Mesenchymal stem cell (in vitro differentiated cells and primary cell): Measurements from ENCODE around the gene RSPH3.
"Not testable (repeated sequence)": the region's sequence is repeated elsewhere in the genome, so short reads cannot be mapped to it uniquely, and the experiment has no call there.

Source experiments
- DNase-seq: peaks from one replicate; pipeline ENCODE4 v3.0.0-alpha.2; 2013
- H2AFZ ChIP-seq: one replicate; pipeline ENCODE4 v1.6.1; 2013; ENCODE audit warnings: low read depth, mild to moderate bottlenecking, control low read depth, inconsistent platforms, low read length, moderate library complexity
- H2AK5ac ChIP-seq: 2 replicates; pipeline ENCODE4 v1.6.1; 2013; ENCODE audit warnings: low read length, moderate library complexity, mild to moderate bottlenecking, inconsistent platforms; ENCODE audit not compliant: severe bottlenecking
- H2BK120ac ChIP-seq: one replicate; pipeline ENCODE4 v1.6.1; 2013; ENCODE audit warnings: low read depth, mild to moderate bottlenecking, inconsistent platforms, low read length, moderate library complexity
- H2BK12ac ChIP-seq, 2 experiments: one replicate each; pipeline ENCODE4 v1.6.1; 2013; ENCODE audit warnings: inconsistent platforms in 2 of 2, low read length in 2 of 2, mild to moderate bottlenecking in 2 of 2, moderate library complexity in 2 of 2, control low read depth in 1 of 2
- H2BK15ac ChIP-seq: one replicate; pipeline ENCODE4 v1.6.1; 2013; ENCODE audit warnings: mild to moderate bottlenecking, low read depth, inconsistent platforms; ENCODE audit not compliant: poor library complexity, severe bottlenecking
- H2BK5ac ChIP-seq: 2 replicates; pipeline ENCODE4 v1.6.1; 2013; ENCODE audit warnings: low read depth, mild to moderate bottlenecking, low read length, control low read depth, inconsistent platforms; ENCODE audit not compliant: poor library complexity, severe bottlenecking
- H3K14ac ChIP-seq, 2 experiments: one replicate each; pipeline ENCODE4 v1.6.1; 2013; ENCODE audit warnings: inconsistent platforms in 2 of 2, low read length in 2 of 2, control low read depth in 1 of 2, mild to moderate bottlenecking in 1 of 2, moderate library complexity in 1 of 2
- H3K18ac ChIP-seq, 2 experiments: one replicate each; pipeline ENCODE4 v1.6.1; 2013; ENCODE audit warnings: inconsistent platforms in 2 of 2, low read length in 2 of 2, control low read depth in 1 of 2, low read depth in 1 of 2, mild to moderate bottlenecking in 1 of 2
- H3K23ac ChIP-seq, 2 experiments: one replicate each; pipeline ENCODE4 v1.6.1; 2013; ENCODE audit warnings: inconsistent platforms in 2 of 2, low read length in 2 of 2, mild to moderate bottlenecking in 2 of 2, moderate library complexity in 2 of 2, control low read depth in 1 of 2
- H3K27ac ChIP-seq: 2 replicates; pipeline ENCODE4 v1.5.1; 2013; ENCODE audit warnings: mild to moderate bottlenecking, moderate library complexity, low read length, control low read depth, inconsistent platforms; ENCODE audit not compliant: poor library complexity, severe bottlenecking
- H3K27me3 ChIP-seq, 2 experiments: 2 replicates each; pipeline versions ENCODE4 v1.6.1 to v1.7.0; 2013; ENCODE audit warnings: low read length in 2 of 2, mild to moderate bottlenecking in 2 of 2, moderate library complexity in 2 of 2, control low read depth in 1 of 2, inconsistent platforms in 1 of 2; ENCODE audit not compliant: control insufficient read depth in 1 of 2, insufficient read depth in 1 of 2
- H3K36me3 ChIP-seq, 2 experiments: 2 replicates each; pipeline versions ENCODE4 v1.6.1 to v1.7.0; 2013; ENCODE audit warnings: low read length in 2 of 2, control low read depth in 1 of 2, inconsistent platforms in 1 of 2, low read depth in 1 of 2, mild to moderate bottlenecking in 1 of 2; ENCODE audit not compliant: insufficient read depth in 2 of 2, control insufficient read depth in 1 of 2
- H3K4ac ChIP-seq, 2 experiments: one replicate each; pipeline ENCODE4 v1.6.1; 2013; ENCODE audit warnings: inconsistent platforms in 2 of 2, low read length in 2 of 2, mild to moderate bottlenecking in 2 of 2, moderate library complexity in 2 of 2, control low read depth in 1 of 2, low read depth in 1 of 2
- H3K4me1 ChIP-seq: 2 replicates; pipeline ENCODE4 v1.6.1; 2013; ENCODE audit warnings: low read depth, low read length, control low read depth; ENCODE audit not compliant: control insufficient read depth, insufficient read depth
- H3K4me2 ChIP-seq: 2 replicates; pipeline ENCODE4 v1.6.1; 2013; ENCODE audit warnings: low read length, mild to moderate bottlenecking, inconsistent platforms; ENCODE audit not compliant: poor library complexity, severe bottlenecking
- H3K4me3 ChIP-seq, 2 experiments: 2 replicates each; pipeline versions ENCODE4 v1.5.1 to v1.7.0; 2013; ENCODE audit warnings: low read length in 2 of 2, mild to moderate bottlenecking in 2 of 2, control low read depth in 1 of 2, low read depth in 1 of 2; ENCODE audit not compliant: insufficient read depth in 1 of 2
- H3K79me1 ChIP-seq: replicated peaks from 2 replicates; pipeline ENCODE4 v1.6.1; 2013; ENCODE audit warnings: mild to moderate bottlenecking, control low read depth, low read length, inconsistent platforms; ENCODE audit not compliant: poor library complexity, severe bottlenecking
- H3K9ac ChIP-seq: 2 replicates; pipeline ENCODE4 v1.7.0; 2013; ENCODE audit warnings: mild to moderate bottlenecking, low read length, moderate library complexity
- H3K9me3 ChIP-seq: 2 replicates; pipeline ENCODE4 v1.7.0; 2013; ENCODE audit warnings: mild to moderate bottlenecking, low read length; ENCODE audit not compliant: control insufficient read depth
- H4K8ac ChIP-seq: one replicate; pipeline ENCODE4 v1.6.1; 2013; ENCODE audit warnings: inconsistent platforms, mild to moderate bottlenecking, low read length, moderate library complexity
- H4K91ac ChIP-seq: one replicate; pipeline ENCODE4 v1.6.1; 2013; ENCODE audit warnings: mild to moderate bottlenecking, low read length, inconsistent platforms
- WGBS: methylation state at CpG from one replicate; pipeline ENCODE4 v1.1.7; 2013; ENCODE audit warnings: mixed read lengths; 5-methylcytosine and 5-hydroxymethylcytosine counted together

Gene RSPH3

GRCh38 chr6:158989711-158990110 lies 10.3 kb downstream of the RSPH3 start:
- not testable (repeated sequence) for H2BK120ac ChIP-seq, H3K4me1 ChIP-seq, H2BK5ac ChIP-seq, H3K27me3 ChIP-seq, H3K79me1 ChIP-seq, H3K4ac ChIP-seq, H3K9ac ChIP-seq, H4K8ac ChIP-seq, H2BK15ac ChIP-seq, H3K4me3 ChIP-seq, DNase-seq, H3K4me2 ChIP-seq, H4K91ac ChIP-seq, H2AFZ ChIP-seq, H3K18ac ChIP-seq, H3K14ac ChIP-seq, H2AK5ac ChIP-seq, H3K27ac ChIP-seq, H3K9me3 ChIP-seq, H2BK12ac ChIP-seq, H3K23ac ChIP-seq
- peaks cover 8 to 14% of the 10 kb centered on the region in 2 experiments for H3K36me3 ChIP-seq
- WGBS = 100% methylated on average over 2 of the region's 2 CpGs

GRCh38 chr6:158988477-158988876 lies 11.5 kb downstream of the RSPH3 start:
- Histone ChIP-seq H3K27me3 (no peaks in the 10 kb centered on the region), H3K9me3 (no peaks in the 10 kb centered on the region), H3K4me2 (no peak overlapping the region), H4K91ac (no peak overlapping the region), H2BK120ac (no peak overlapping the region), H3K9ac (no peak overlapping the region), H3K36me3 (peaks cover 8 to 14% of the 10 kb centered on the region in 2 experiments), H2AFZ (no peak overlapping the region), H3K4me3 (no peak overlapping the region), H3K79me1 (peaks cover 2% of the 10 kb centered on the region), H2BK12ac (no peak overlapping the region), H3K4me1 (no peaks in the 10 kb centered on the region), H4K8ac (no peak overlapping the region), H2AK5ac (no peak overlapping the region), H2BK15ac (no peak overlapping the region), H2BK5ac (no peak overlapping the region), H3K18ac (no peak overlapping the region), H3K4ac (no peak overlapping the region), H3K14ac (no peak overlapping the region), H3K23ac (no peak overlapping the region), H3K27ac (no peak overlapping the region)
- DNase-seq = no peak
- 100% methylated on average over 1 of the region's 1 CpG for WGBS

GRCh38 chr6:158987657-158988056 lies 12.3 kb downstream of the RSPH3 start:
- Histone ChIP-seq H3K14ac (no peak overlapping the region), H2BK120ac (no peak overlapping the region), H2BK5ac (no peak overlapping the region), H3K9ac (no peak overlapping the region), H3K27me3 (no peaks in the 10 kb centered on the region), H3K23ac (no peak overlapping the region), H3K27ac (no peak overlapping the region), H2BK15ac (no peak overlapping the region), H2BK12ac (no peak overlapping the region), H3K4me2 (no peak overlapping the region), H3K79me1 (peaks cover 2% of the 10 kb centered on the region), H3K36me3 (peaks cover 8 to 12% of the 10 kb centered on the region in 2 experiments), H3K18ac (no peak overlapping the region), H3K4me3 (no peak overlapping the region), H3K4me1 (no peaks in the 10 kb centered on the region), H4K8ac (no peak overlapping the region), H2AK5ac (no peak overlapping the region), H3K4ac (no peak overlapping the region), H2AFZ (no peak overlapping the region), H3K9me3 (no peaks in the 10 kb centered on the region), H4K91ac (no peak overlapping the region)
- no CpG with 5 or more reads among the region's 1 CpG for WGBS
- DNase-seq = no peak

GRCh38 chr6:158978757-158979156 lies 21.2 kb downstream of the RSPH3 start:
- Histone ChIP-seq H2BK12ac (no peak overlapping the region), H2BK15ac (no peak overlapping the region), H3K4me2 (no peak overlapping the region), H3K4me1 (no peaks in the 10 kb centered on the region), H3K23ac (no peak overlapping the region), H3K14ac (no peak overlapping the region), H2AFZ (no peak overlapping the region), H3K79me1 (no peaks in the 10 kb centered on the region), H4K91ac (no peak overlapping the region), H3K9ac (no peak overlapping the region), H2BK120ac (no peak overlapping the region), H3K18ac (no peak overlapping the region), H3K4me3 (no peak overlapping the region), H3K27ac (no peak overlapping the region), H3K9me3 (no peaks in the 10 kb centered on the region), H3K27me3 (no peaks in the 10 kb centered on the region), H3K36me3 (peaks cover 6 to 36% of the 10 kb centered on the region in 2 experiments), H2AK5ac (no peak overlapping the region), H2BK5ac (no peak overlapping the region), H4K8ac (no peak overlapping the region), H3K4ac (no peak overlapping the region)
- DNase-seq = no peak
- 100% methylated on average over 3 of the region's 3 CpGs for WGBS
